ENCODE data around the gene CCDC136.

The CCDC136 gene

DNA sequence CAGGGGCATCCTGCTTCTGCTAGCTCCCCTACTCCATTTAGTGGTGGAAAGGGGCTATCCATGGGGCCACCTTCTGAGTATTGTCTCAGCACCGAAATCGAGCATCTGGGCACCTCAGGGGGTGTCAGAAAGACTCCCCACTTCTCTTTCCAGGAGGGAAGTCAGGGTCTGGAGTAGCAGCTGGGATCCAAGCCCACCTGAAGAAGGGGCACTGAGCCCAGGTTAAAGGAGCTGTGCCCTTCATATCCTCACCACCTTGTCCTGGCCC is 41.0 kb downstream of the CCDC136 start:
- Histone ChIP-seq H3K4me2 (ENCODE audit: low read length) (peak overlapping the region; percentile 78), H4K91ac (ENCODE audit: low read depth, low read length) (peak overlapping the region; percentile 69), H3K4ac (ENCODE audit: low read depth, low read length) (peak overlapping the region; percentile 5), H2AK5ac (ENCODE audit: low read length) (no peak overlapping the region), H2BK12ac (ENCODE audit: low read length) (peak overlapping the region; percentile 1), H3K36me3 (ENCODE audit: control insufficient read depth in 1 of 2, insufficient read depth in 2 of 2, low read length in 2 of 2) (peaks cover 30 to 33% of the 10 kb centered on the region in 2 experiments), H4K12ac (ENCODE audit: low read depth, low read length) (no peak overlapping the region), H3K18ac (ENCODE audit: low read length) (peak overlapping the region; percentile 64), H3K27ac (ENCODE audit: low read depth, low read length) (peak overlapping the region; percentile 67), H3K14ac (ENCODE audit: low read length) (peak overlapping the region; percentile 5), H3K9ac (ENCODE audit: low read length) (peak overlapping the region; percentile 9), H3K4me1 (ENCODE audit: control insufficient read depth in 1 of 2, insufficient read depth in 2 of 2, low read length in 2 of 2) (peaks cover 24 to 34% of the 10 kb centered on the region in 2 experiments), H4K8ac (ENCODE audit: low read depth, low read length) (peak overlapping the region; percentile 38), H3K79me2 (ENCODE audit: control insufficient read depth, insufficient read depth, low read length, poor library complexity) (peaks cover 14% of the 10 kb centered on the region), H2AFZ (ENCODE audit: insufficient read depth, low read length, poor library complexity) (no peak overlapping the region), H3K23ac (ENCODE audit: low read length) (no peak overlapping the region), H2BK5ac (ENCODE audit: low read depth, low read length, poor library complexity) (peak overlapping the region; percentile 7), H2BK120ac (ENCODE audit: insufficient read depth, low read length, poor library complexity) (peak overlapping the region; percentile 12), H3K9me3 (ENCODE audit: insufficient read depth, low read depth, low read length) (peaks cover 5% of the 10 kb centered on the region), H3K4me3 (ENCODE audit: low read depth, low read length) (peak overlapping the region; percentile 89), H3K27me3 (ENCODE audit: insufficient read depth, low read length) (no peaks in the 10 kb centered on the region), H3K79me1 (ENCODE audit: low read length) (peaks cover 37% of the 10 kb centered on the region)
- DNase-seq = no peak
- WGBS (ENCODE audit: extremely low coverage, insufficient coverage, insufficient read length) = no CpG with 5 or more reads among the region's 2 CpGs

DNA sequence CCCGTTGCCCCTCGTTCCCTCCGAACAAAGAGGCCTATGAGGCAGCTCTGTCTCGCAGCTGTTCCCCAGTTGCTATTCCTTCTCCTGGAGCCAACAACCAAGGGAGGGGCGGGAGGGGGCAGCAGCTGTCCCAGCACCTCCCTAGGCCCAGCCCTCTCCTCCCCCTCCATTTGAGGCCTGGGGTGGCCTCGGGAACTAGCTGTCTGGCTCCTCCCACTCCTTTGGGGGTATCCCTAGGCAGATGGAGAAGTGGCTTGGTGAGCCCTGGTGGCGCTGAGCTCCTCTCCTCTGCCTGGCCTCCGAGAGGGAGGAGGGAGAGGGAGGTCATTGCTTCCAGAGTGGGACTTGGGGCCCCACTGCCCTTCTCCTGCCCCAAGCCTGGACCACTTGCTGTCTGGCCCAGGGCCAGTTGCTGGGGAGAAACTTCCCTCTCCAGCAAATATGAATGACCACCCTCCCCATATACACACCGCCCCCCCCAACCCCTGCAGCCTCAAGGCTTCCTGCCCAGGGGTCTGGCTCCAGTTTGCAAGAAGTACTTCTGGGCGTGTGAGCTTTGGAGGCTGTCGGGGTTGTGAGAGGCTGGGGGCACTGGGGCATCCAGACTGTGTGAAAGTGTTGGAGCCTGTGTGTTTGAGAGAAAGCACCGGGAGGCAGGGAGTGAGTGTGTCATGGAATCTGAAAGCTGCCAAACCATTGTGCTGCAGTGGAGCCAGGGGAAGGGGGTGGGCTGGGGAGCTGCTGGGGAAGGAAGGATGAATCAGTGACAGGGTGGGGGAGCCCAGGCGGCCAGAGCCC is 41.6 kb downstream of the CCDC136 start:
- peak overlapping the region; percentile 64 for H3K18ac ChIP-seq (ENCODE audit: low read length)
- peak overlapping the region; percentile 5 for H3K14ac ChIP-seq (ENCODE audit: low read length)
- H3K79me1 ChIP-seq (ENCODE audit: low read length) = peaks cover 34% of the 10 kb centered on the region
- H4K8ac ChIP-seq (ENCODE audit: low read depth, low read length) = peak overlapping the region; percentile 32
- H3K4me1 ChIP-seq (ENCODE audit: control insufficient read depth in 1 of 2, insufficient read depth in 2 of 2, low read length in 2 of 2) = peaks cover 18 to 28% of the 10 kb centered on the region in 2 experiments
- peak overlapping the region; percentile 7 for H2BK5ac ChIP-seq (ENCODE audit: low read depth, low read length, poor library complexity)
- H3K36me3 ChIP-seq (ENCODE audit: control insufficient read depth in 1 of 2, insufficient read depth in 2 of 2, low read length in 2 of 2) = peaks cover 35 to 38% of the 10 kb centered on the region in 2 experiments
- WGBS (ENCODE audit: extremely low coverage, insufficient coverage, insufficient read length) = no CpG with 5 or more reads among the region's 13 CpGs
- peak overlapping the region; percentile 67 for H3K27ac ChIP-seq (ENCODE audit: low read depth, low read length)
- no peak overlapping the region for H2AFZ ChIP-seq (ENCODE audit: insufficient read depth, low read length, poor library complexity)
- H3K4me3 ChIP-seq (ENCODE audit: low read depth, low read length) = no peak overlapping the region
- H4K91ac ChIP-seq (ENCODE audit: low read depth, low read length) = peak overlapping the region; percentile 69
- DNase-seq = no peak
- peak overlapping the region; percentile 12 for H2BK120ac ChIP-seq (ENCODE audit: insufficient read depth, low read length, poor library complexity)
- peak overlapping the region; percentile 5 for H3K4ac ChIP-seq (ENCODE audit: low read depth, low read length)
- no peak overlapping the region for H4K12ac ChIP-seq (ENCODE audit: low read depth, low read length)
- peak overlapping the region; percentile 1 for H2BK12ac ChIP-seq (ENCODE audit: low read length)
- no peak overlapping the region for H2AK5ac ChIP-seq (ENCODE audit: low read length)
- H3K4me2 ChIP-seq (ENCODE audit: low read length) = peak overlapping the region; percentile 78
- H3K23ac ChIP-seq (ENCODE audit: low read length) = no peak overlapping the region
- peaks cover 5% of the 10 kb centered on the region for H3K9me3 ChIP-seq (ENCODE audit: insufficient read depth, low read depth, low read length)
- H3K9ac ChIP-seq (ENCODE audit: low read length) = peak overlapping the region; percentile 9
- peaks cover 14% of the 10 kb centered on the region for H3K79me2 ChIP-seq (ENCODE audit: control insufficient read depth, insufficient read depth, low read length, poor library complexity)
- no peaks in the 10 kb centered on the region for H3K27me3 ChIP-seq (ENCODE audit: insufficient read depth, low read length)

DNA sequence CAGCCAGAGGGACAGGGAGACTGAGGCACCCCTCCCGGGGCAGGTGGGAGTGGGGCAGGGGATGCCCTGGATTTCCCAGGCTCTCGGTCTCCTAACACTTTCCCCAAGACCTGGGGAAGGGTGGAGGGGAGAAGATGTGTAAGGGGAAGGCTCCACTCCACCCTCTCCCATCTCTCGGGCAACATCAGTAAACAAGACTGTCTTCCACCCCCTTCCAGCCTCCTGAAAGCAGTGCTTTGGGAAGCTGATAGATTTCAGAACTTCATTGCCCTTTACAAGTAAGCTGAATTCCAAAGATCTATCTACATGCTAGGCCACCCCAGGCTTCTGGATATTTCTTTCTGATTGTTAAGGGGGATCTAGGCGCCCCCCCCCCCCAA is 42.2 kb downstream of the CCDC136 start:
- H3K18ac ChIP-seq (ENCODE audit: low read length) = no peak overlapping the region
- H4K12ac ChIP-seq (ENCODE audit: low read depth, low read length) = no peak overlapping the region
- no CpG with 5 or more reads among the region's 4 CpGs for whole genome bisulfite sequencing (ENCODE audit: extremely low coverage, insufficient coverage, insufficient read length)
- no peak overlapping the region for H2BK5ac ChIP-seq (ENCODE audit: low read depth, low read length, poor library complexity)
- DNase-seq = no peak
- peaks cover 15 to 25% of the 10 kb centered on the region in 2 experiments for H3K4me1 ChIP-seq (ENCODE audit: control insufficient read depth in 1 of 2, insufficient read depth in 2 of 2, low read length in 2 of 2)
- H3K79me1 ChIP-seq (ENCODE audit: low read length) = peaks cover 34% of the 10 kb centered on the region
- no peak overlapping the region for H4K8ac ChIP-seq (ENCODE audit: low read depth, low read length)
- H3K14ac ChIP-seq (ENCODE audit: low read length) = no peak overlapping the region
- H3K4ac ChIP-seq (ENCODE audit: low read depth, low read length) = peak overlapping the region; percentile 12
- H2BK12ac ChIP-seq (ENCODE audit: low read length) = no peak overlapping the region
- H3K23ac ChIP-seq (ENCODE audit: low read length) = no peak overlapping the region
- H3K27ac ChIP-seq (ENCODE audit: low read depth, low read length) = peak overlapping the region; percentile 67
- no peak overlapping the region for H3K9ac ChIP-seq (ENCODE audit: low read length)
- H3K79me2 ChIP-seq (ENCODE audit: control insufficient read depth, insufficient read depth, low read length, poor library complexity) = peaks cover 14% of the 10 kb centered on the region
- H2AK5ac ChIP-seq (ENCODE audit: low read length) = no peak overlapping the region
- no peak overlapping the region for H4K91ac ChIP-seq (ENCODE audit: low read depth, low read length)
- no peak overlapping the region for H3K4me3 ChIP-seq (ENCODE audit: low read depth, low read length)
- no peak overlapping the region for H2BK120ac ChIP-seq (ENCODE audit: insufficient read depth, low read length, poor library complexity)
- H2AFZ ChIP-seq (ENCODE audit: insufficient read depth, low read length, poor library complexity) = no peak overlapping the region
- H3K27me3 ChIP-seq (ENCODE audit: insufficient read depth, low read length) = no peaks in the 10 kb centered on the region
- peak overlapping the region; percentile 78 for H3K4me2 ChIP-seq (ENCODE audit: low read length)
- peaks cover 41 to 44% of the 10 kb centered on the region in 2 experiments for H3K36me3 ChIP-seq (ENCODE audit: control insufficient read depth in 1 of 2, insufficient read depth in 2 of 2, low read length in 2 of 2)
- peaks cover 5% of the 10 kb centered on the region for H3K9me3 ChIP-seq (ENCODE audit: insufficient read depth, low read depth, low read length)

- no peak overlapping the region for H3K9ac ChIP-seq (ENCODE audit: low read length)
- H2AFZ ChIP-seq (ENCODE audit: insufficient read depth, low read length, poor library complexity) = no peak overlapping the region
- no peak overlapping the region for H2AK5ac ChIP-seq (ENCODE audit: low read length)
- no peak overlapping the region for H3K4me3 ChIP-seq (ENCODE audit: low read depth, low read length)
- peaks cover 55 to 58% of the 10 kb centered on the region in 2 experiments for H3K36me3 ChIP-seq (ENCODE audit: control insufficient read depth in 1 of 2, insufficient read depth in 2 of 2, low read length in 2 of 2)
- H3K79me1 ChIP-seq (ENCODE audit: low read length) = peaks cover 24% of the 10 kb centered on the region
- H2BK5ac ChIP-seq (ENCODE audit: low read depth, low read length, poor library complexity) = no peak overlapping the region
- no peak overlapping the region for H2BK12ac ChIP-seq (ENCODE audit: low read length)
- no peak overlapping the region for H4K91ac ChIP-seq (ENCODE audit: low read depth, low read length)
- no peaks in the 10 kb centered on the region for H3K27me3 ChIP-seq (ENCODE audit: insufficient read depth, low read length)
- H2BK120ac ChIP-seq (ENCODE audit: insufficient read depth, low read length, poor library complexity) = no peak overlapping the region
- no peak overlapping the region for H3K14ac ChIP-seq (ENCODE audit: low read length)
- no peak for DNase-seq
- peaks cover 5% of the 10 kb centered on the region for H3K9me3 ChIP-seq (ENCODE audit: insufficient read depth, low read depth, low read length)
- H3K4ac ChIP-seq (ENCODE audit: low read depth, low read length) = no peak overlapping the region
- H3K18ac ChIP-seq (ENCODE audit: low read length) = no peak overlapping the region
- whole genome bisulfite sequencing (ENCODE audit: extremely low coverage, insufficient coverage, insufficient read length) = no CpG with 5 or more reads among the region's 16 CpGs
- H4K12ac ChIP-seq (ENCODE audit: low read depth, low read length) = no peak overlapping the region
- peaks cover 6 to 16% of the 10 kb centered on the region in 2 experiments for H3K4me1 ChIP-seq (ENCODE audit: control insufficient read depth in 1 of 2, insufficient read depth in 2 of 2, low read length in 2 of 2)
- no peak overlapping the region for H3K23ac ChIP-seq (ENCODE audit: low read length)
- no peak overlapping the region for H3K4me2 ChIP-seq (ENCODE audit: low read length)
- no peak overlapping the region for H3K27ac ChIP-seq (ENCODE audit: low read depth, low read length)
- H4K8ac ChIP-seq (ENCODE audit: low read depth, low read length) = no peak overlapping the region
- peaks cover 14% of the 10 kb centered on the region for H3K79me2 ChIP-seq (ENCODE audit: control insufficient read depth, insufficient read depth, low read length, poor library complexity)
Observed at GRCh38 chr7:128835231-128835751, 43.5 kb downstream of the CCDC136 start.

Measured in trophoblast cell (in vitro differentiated cells and primary cell).